ENCODE results near the gene RRP8.

DNA sequence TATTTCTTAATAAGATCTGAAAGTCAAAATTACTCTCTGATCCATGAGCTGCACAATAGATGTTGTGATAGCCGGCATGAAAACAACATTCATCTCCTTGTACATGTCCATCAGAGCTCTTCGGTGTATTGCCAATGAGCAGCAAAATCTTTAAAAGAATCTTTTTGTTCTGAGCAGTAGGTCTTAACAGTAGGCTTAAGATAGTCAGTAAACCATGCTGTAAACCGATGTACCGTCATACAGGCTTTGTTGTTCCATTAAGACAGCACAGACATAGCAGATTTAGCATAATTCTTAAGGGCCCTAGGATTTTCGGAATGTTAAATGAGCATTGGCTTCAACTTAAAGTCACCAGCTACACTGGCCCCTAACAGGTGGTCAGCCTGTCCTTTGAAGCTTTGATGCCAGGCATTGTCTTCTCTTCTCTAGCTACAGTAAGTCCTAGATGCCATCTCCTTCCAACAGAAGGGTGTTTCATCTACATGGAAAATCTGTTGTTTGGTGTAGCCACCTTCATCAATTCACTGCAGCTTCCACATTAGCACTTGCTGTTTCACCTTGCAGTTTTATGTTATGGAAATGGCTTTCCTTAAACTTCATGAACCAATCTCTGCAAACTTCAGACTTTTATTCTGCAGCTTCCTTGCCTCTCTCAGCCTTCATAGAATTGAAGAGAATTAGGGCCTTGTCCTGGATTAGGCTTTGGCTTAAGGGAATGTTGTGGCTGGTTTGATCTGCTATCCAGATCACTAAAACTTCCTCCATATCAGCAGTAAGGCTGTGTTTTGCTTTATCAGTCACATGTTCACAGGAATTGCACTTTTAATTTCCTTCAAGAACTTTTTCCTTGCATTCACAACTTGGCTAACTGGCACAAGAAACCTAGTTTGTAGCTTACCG lies 28.4 kb downstream of the RRP8 start:
- TF ChIP-seq RAD21 (IDR thresholded peaks at IDR 0.05; ENCODE audit: low read depth) (no peak), JUND (IDR thresholded peaks at IDR 0.05) (no peak), POLR2A (IDR thresholded peaks at IDR 0.05; ENCODE audit: borderline replicate concordance, extremely low read depth, insufficient read depth, insufficient read length) (no peak)
- TF ChIP-seq, protein P1, sequence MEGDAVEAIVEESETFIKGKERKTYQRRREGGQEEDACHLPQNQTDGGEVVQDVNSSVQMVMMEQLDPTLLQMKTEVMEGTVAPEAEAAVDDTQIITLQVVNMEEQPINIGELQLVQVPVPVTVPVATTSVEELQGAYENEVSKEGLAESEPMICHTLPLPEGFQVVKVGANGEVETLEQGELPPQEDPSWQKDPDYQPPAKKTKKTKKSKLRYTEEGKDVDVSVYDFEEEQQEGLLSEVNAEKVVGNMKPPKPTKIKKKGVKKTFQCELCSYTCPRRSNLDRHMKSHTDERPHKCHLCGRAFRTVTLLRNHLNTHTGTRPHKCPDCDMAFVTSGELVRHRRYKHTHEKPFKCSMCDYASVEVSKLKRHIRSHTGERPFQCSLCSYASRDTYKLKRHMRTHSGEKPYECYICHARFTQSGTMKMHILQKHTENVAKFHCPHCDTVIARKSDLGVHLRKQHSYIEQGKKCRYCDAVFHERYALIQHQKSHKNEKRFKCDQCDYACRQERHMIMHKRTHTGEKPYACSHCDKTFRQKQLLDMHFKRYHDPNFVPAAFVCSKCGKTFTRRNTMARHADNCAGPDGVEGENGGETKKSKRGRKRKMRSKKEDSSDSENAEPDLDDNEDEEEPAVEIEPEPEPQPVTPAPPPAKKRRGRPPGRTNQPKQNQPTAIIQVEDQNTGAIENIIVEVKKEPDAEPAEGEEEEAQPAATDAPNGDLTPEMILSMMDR (IDR thresholded peaks at IDR 0.05 in 2 of 3, conservative IDR thresholded peaks at IDR 0.05 in 1 of 3; ENCODE audit: borderline replicate concordance in 1 of 3, insufficient read depth in 1 of 3, low read depth in 2 of 3, low read length in 2 of 3) = no peak

Measured in HCT116 (cell line).